SK-N-SH (cell line): Measurements from ENCODE around the gene TEKTIP1. TPM values are rescaled to one million over a fixed set of nuclear protein-coding genes. Genes with fewer than 3 reads are reported as not detected.

Experiments used
- CTCF ChIA-PET: fragments of 300-600, 350-600 bp; formaldehyde crosslinking; extraction: SDS; loops from one replicate; lab custom pipeline; 2021; lab: Yijun Ruan, JAX
- POLR2A ChIA-PET: fragments of 350-600 bp; sonication (Branson Sonifier 250); formaldehyde crosslinking; extraction: SDS; loops from one replicate; lab custom pipeline; 2020; ENCODE audit warnings: antibody characterized with exemption, inconsistent platforms; lab: Yijun Ruan, JAX
- DNase-seq: peaks from one replicate; pipeline ENCODE4 v3.0.0; 2012
- H2AFZ ChIP-seq: fragments of 200-600 bp; sonication (generic); 2 replicates; pipeline ENCODE4 v1.8.1; 2016; ENCODE audit warnings: antibody characterized with exemption, mild to moderate bottlenecking, low read depth
- H3F3A ChIP-seq: fragments of 200-600 bp; sonication (generic); replicated peaks from 2 replicates; pipeline ENCODE3; 2016; ENCODE audit warnings: antibody characterized with exemption, mild to moderate bottlenecking; ENCODE audit not compliant: insufficient read depth
- H3K27ac ChIP-seq, 2 experiments: fragments of 200-500 bp in 1 of 2; fragments of 200-600 bp in 1 of 2; sonication (Bioruptor generic) in 1 of 2; sonication (generic), shearing (Covaris generic) in 1 of 2; 2 replicates each; pipeline versions ENCODE4 v1.5.1 to v1.6.1; 2014 to 2016; ENCODE audit warnings: low read depth in 2 of 2, inconsistent platforms in 1 of 2, low read length in 1 of 2, mild to moderate bottlenecking in 1 of 2, mixed read lengths in 1 of 2
- H3K27me3 ChIP-seq: fragments of 200-600 bp; sonication (generic), shearing (Covaris generic); 2 replicates; pipeline ENCODE4 v1.6.1; 2016; ENCODE audit warnings: mixed run types; ENCODE audit not compliant: insufficient read depth
- H3K36me3 ChIP-seq, 2 experiments: fragments of 200-500 bp in 1 of 2; fragments of 200-600 bp in 1 of 2; sonication (Bioruptor generic) in 1 of 2; sonication (generic) in 1 of 2; replicated peaks in 1 of 2; 2 replicates each; pipeline versions ENCODE3 to v1.5.1; 2014 to 2016; ENCODE audit warnings: low read length in 1 of 2, mild to moderate bottlenecking in 1 of 2; ENCODE audit not compliant: insufficient read depth in 2 of 2, control insufficient read depth in 1 of 2
- H3K4me1 ChIP-seq, 2 experiments: fragments of 200-500 bp in 1 of 2; fragments of 200-600 bp in 1 of 2; sonication (Bioruptor generic) in 1 of 2; sonication (generic), shearing (Covaris generic) in 1 of 2; 2 replicates each; pipeline versions ENCODE4 v1.5.1 to v1.6.1; 2014 to 2016; ENCODE audit warnings: low read depth in 1 of 2, low read length in 1 of 2, mixed run types in 1 of 2; ENCODE audit not compliant: insufficient read depth in 2 of 2, control insufficient read depth in 1 of 2
- H3K4me2 ChIP-seq: fragments of 200-600 bp; sonication (generic), shearing (Covaris generic); 2 replicates; pipeline ENCODE4 v1.6.1; 2017; ENCODE audit warnings: mixed run types
- H3K4me3 ChIP-seq, 2 experiments: fragments of 200-500 bp in 1 of 2; fragments of 200-600 bp in 1 of 2; sonication (Bioruptor generic) in 1 of 2; sonication (generic), shearing (Covaris generic) in 1 of 2; 2 replicates each; pipeline versions ENCODE4 v1.5.1 to v1.8.1; 2014 to 2016; ENCODE audit warnings: low read depth in 2 of 2, inconsistent platforms in 1 of 2, low read length in 1 of 2, mild to moderate bottlenecking in 1 of 2, mixed read lengths in 1 of 2, moderate library complexity in 1 of 2
- H3K79me2 ChIP-seq: fragments of 200-600 bp; sonication (generic); 2 replicates; pipeline ENCODE4 v1.8.1; 2017; ENCODE audit warnings: mild to moderate bottlenecking; ENCODE audit not compliant: insufficient read depth
- H3K9ac ChIP-seq: fragments of 200-600 bp; sonication (generic); 2 replicates; pipeline ENCODE4 v1.6.1; 2017; ENCODE audit warnings: mixed run types
- H3K9me2 ChIP-seq: fragments of 200-600 bp; sonication (generic); 2 replicates; pipeline ENCODE4 v1.6.1; 2017; ENCODE audit warnings: mixed run types
- H3K9me3 ChIP-seq: fragments of 200-600 bp; sonication (generic); 2 replicates; pipeline ENCODE4 v1.6.1; 2017; ENCODE audit warnings: mixed run types, mild to moderate bottlenecking, moderate library complexity
- H4K20me1 ChIP-seq: fragments of 200-600 bp; sonication (generic); 2 replicates; pipeline ENCODE4 v1.6.1; 2017; ENCODE audit warnings: mild to moderate bottlenecking, mixed run types; ENCODE audit not compliant: insufficient read depth
- EP300 ChIP-seq, 2 experiments: IDR thresholded peaks; 2 replicates each; pipeline versions ENCODE4 v1.4.0 to v1.6.1; 2012; ENCODE audit warnings: borderline replicate concordance in 1 of 2, low read depth in 1 of 2, low read length in 1 of 2
- NFIC ChIP-seq: IDR thresholded peaks from 2 replicates; pipeline ENCODE4 v1.4.0; 2012; ENCODE audit warnings: borderline replicate concordance
- POLR2AphosphoS5 ChIP-seq: IDR thresholded peaks from 2 replicates; pipeline ENCODE4 v1.6.1; 2012; ENCODE audit warnings: low read depth, low read length
- RAD21 ChIP-seq: IDR thresholded peaks from 2 replicates; pipeline ENCODE4 v1.6.1; 2012; ENCODE audit warnings: mild to moderate bottlenecking, low read length
- RCOR1 ChIP-seq: fragments of 150-350 bp; IDR thresholded peaks from 2 replicates; pipeline ENCODE4 v1.6.1; 2017; ENCODE audit warnings: antibody characterized with exemption, low read length
- TCF12 ChIP-seq: IDR thresholded peaks from 2 replicates; pipeline ENCODE4 v1.4.0; 2012
- WGBS: methylation state at CpG from one replicate; pipeline ENCODE4 v1.1.6; 2017; ENCODE audit warnings: low lambda C conversion rate; 5-methylcytosine and 5-hydroxymethylcytosine counted together
- polyA plus RNA-seq, 3 experiments: library from polyadenylated mRNA; depleted of rRNA; stranded (reverse); fragments of >200 nt; gene quantifications; 2 replicates each; pipeline ENCODE4 v1.2.3, GENCODE V29; 2012
- TF ChIP-seq, protein P1 (sequence below): fragments of 150-350 bp; IDR thresholded peaks from 2 replicates; pipeline ENCODE4 v1.6.1; 2017; ENCODE audit warnings: antibody characterized with exemption, low read length, low read depth, borderline replicate concordance

Gene TEKTIP1
- polyA plus RNA-seq (2012; rRNA removed): 0.12 TPM in 1 of 2 replicates, not detected in the other
- not detected in 2 replicates for polyA plus RNA-seq (2012; cell fraction: cytosol; rRNA removed)
- polyA plus RNA-seq (2012; cell fraction: nucleus; rRNA removed): 0.14 and 0.34 TPM in 2 replicates

DNA sequence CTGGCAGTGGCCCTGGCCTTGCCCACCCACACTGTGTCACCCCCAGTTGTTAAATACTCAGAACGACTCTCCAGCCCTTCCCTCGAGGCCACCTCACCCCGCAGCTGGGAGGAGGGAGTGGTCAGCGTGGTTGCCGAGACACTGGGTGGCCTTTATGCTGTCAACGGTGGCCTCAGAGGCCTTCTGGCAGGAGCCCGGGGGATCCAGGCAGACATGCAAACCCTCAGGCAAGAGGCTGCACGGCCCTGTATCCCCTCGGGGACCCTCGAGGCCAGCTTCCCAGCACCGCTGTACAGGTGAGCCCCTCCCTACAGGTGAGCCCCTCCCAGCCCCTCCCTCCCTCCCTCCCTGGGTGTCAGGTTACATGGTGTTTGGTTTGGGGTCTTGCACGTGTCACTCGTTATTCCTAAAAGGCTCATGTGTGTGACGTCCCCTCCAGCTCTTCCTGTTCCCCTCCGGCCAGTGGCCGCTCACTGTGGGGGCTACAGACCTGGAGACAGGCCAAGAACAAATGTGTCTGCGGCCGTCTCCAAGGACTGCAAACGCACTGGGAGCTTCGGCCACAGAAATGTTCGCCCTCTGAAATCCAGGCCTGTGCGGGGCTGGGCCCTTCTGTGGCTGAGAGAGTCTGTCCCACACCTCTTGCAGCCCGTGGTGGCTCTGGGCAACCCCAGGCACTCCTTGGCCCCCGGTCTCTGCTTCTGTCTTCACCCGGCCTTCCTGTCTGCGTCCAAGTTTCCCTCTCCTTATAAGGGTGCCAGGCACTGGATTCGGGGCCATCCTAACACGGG, at the start of gene TEKTIP1:
Gene TEKTIP1, plus strand, starts transcription at position 210 of the 791 bp plus-strand sequence. Its CDS starts 4 bp downstream, at position 214.
- peaks cover 9% of the 10 kb centered on the region for H4K20me1 ChIP-seq
- no peak for DNase-seq

DNA sequence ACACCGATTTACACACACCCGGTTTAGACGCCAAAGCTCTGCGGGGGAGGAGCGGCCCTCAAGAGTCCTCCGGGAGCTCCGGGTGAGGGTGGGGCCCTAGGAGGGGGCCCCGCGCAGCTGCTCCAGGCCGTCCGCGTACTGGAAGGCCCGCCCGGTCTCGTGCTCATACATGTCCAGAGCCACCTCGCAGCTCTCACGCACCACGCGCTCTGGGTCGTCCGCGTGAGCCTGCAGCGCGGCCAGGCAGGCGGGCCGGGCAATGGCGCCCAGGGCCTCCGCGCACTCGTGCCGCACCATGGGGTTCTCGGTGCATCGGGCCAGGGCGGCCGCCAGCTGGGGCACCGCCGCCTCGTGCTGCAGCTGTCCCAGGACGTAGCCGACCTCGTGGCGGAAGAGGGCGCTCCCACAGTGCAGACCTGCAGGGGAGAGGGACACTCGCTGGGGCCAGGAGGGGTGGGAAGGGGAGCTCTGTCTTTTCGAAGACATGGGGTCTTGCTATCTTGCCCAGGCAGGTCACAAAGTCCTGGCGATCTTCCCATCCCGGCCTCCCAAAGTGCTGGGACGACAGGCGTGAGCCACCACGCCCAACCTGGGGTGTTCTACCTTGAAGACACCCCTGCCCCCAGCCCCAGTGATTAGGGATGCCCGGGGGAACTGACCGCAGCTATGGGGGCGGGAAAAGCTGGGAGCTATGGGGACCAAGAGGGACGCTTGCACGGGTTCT, 47.4 kb upstream of the TEKTIP1 start:
- CTCF ChIA-PET: interaction anchor here (0.9 to 1.1 kb wide), 3 partner anchors 19 to 165 kb away, joined by 3 to 4 read pairs (median 4); no protein-coding TSS in a partner anchor
- POLR2A ChIA-PET: interaction anchor here (0.8 to 1.2 kb wide), 2 partner anchors 9 to 115 kb away, joined by 3 read pairs; partner anchors contain the start of gene DOHH
- WGBS: 97% methylated on average over 21 of the region's 55 CpGs

More for the DNA sequence above, at the start of gene TEKTIP1:
- CTCF ChIA-PET: interaction anchor here (0.8 to 1.1 kb wide), 3 partner anchors 8 to 32 kb away, joined by 3 to 5 read pairs (median 4); partner anchors contain the start of gene FZR1
- Histone ChIP-seq H3K4me3 (no peak within 1 kb of the TSS), H3K36me3 (peaks cover 0 to 22% of the 10 kb centered on the region in 2 experiments), H3F3A (peaks cover 9% of the 10 kb centered on the region), H3K4me2 (no peak within 1 kb of the TSS), H3K9me3 (no peaks in the 10 kb centered on the region), H3K79me2 (no peaks in the 10 kb centered on the region), H3K9ac (no peak within 1 kb of the TSS), H3K27me3 (no peaks in the 10 kb centered on the region), H3K4me1 (no peaks in the 10 kb centered on the region; a peak in 1 of 4 replicates), H3K27ac (no peak within 1 kb of the TSS), H3K9me2 (no peaks in the 10 kb centered on the region), H2AFZ (no peak within 1 kb of the TSS)
- TF ChIP-seq RCOR1 (no peak), EP300 (IDR thresholded peaks at IDR 0.05; ENCODE audit: borderline replicate concordance in 1 of 2, low read depth in 1 of 2, low read length in 1 of 2) (no peak), NFIC (no peak), TCF12 (no peak)
- POLR2A ChIA-PET: no interaction called here
- WGBS: 75% methylated on average over 22 of the region's 28 CpGs

More for the DNA sequence above, 47.4 kb upstream of the TEKTIP1 start:
- no peaks in the 10 kb centered on the region for H3F3A ChIP-seq
- no peaks in the 10 kb centered on the region for H3K4me1 ChIP-seq
- no peaks in the 10 kb centered on the region for H3K79me2 ChIP-seq
- H3K9me3 ChIP-seq: no peaks in the 10 kb centered on the region
- TF ChIP-seq, protein P1, sequence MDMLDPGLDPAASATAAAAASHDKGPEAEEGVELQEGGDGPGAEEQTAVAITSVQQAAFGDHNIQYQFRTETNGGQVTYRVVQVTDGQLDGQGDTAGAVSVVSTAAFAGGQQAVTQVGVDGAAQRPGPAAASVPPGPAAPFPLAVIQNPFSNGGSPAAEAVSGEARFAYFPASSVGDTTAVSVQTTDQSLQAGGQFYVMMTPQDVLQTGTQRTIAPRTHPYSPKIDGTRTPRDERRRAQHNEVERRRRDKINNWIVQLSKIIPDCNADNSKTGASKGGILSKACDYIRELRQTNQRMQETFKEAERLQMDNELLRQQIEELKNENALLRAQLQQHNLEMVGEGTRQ: no peak
- TF ChIP-seq POLR2AphosphoS5 (no peak), RAD21 (no peak)
- no peak overlapping the region for H3K4me3 ChIP-seq
- H3K27ac ChIP-seq: no peak overlapping the region
- no peak overlapping the region for H3K4me2 ChIP-seq
- peak; percentile 18 for DNase-seq
- H2AFZ ChIP-seq: no peak overlapping the region
- no peak overlapping the region for H3K9ac ChIP-seq
- no peaks in the 10 kb centered on the region for H4K20me1 ChIP-seq
- H3K9me2 ChIP-seq: no peaks in the 10 kb centered on the region
- H3K36me3 ChIP-seq: peaks cover 8 to 27% of the 10 kb centered on the region in 2 experiments
- H3K27me3 ChIP-seq: no peaks in the 10 kb centered on the region
